ENCODE data around the gene HOXC10.

HOXC10 gene

DNA sequence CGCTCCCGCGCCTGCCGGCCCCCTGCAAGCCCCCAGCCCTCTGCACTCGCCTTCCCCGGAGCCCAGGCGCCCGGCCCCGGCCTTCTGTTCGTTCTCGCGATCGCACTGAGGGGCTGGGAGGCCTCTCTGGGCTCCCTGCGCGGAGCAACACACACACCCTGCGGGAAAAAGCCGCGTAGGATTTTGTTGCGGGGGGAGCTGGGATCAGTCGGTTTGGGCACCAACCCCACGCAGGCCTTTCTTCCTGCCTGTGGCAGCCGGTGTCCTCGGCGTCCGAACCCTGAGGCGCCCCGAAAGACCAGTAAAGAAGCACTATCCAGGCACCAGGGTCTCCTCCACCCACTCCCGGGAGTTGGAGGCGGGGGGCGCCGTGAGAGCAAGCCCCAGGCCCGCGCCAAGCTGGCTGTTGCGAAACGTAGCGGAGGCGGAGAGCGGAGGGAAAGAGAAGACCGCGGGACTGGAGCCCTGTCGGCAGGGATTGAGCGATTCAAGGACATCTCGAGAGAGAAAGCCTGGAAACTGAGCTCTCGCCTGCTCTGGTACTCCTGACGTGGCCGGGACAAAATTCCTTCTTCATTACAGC lies 46.0 kb downstream of the HOXC10 start:
- DNase-seq = no peak

DNA sequence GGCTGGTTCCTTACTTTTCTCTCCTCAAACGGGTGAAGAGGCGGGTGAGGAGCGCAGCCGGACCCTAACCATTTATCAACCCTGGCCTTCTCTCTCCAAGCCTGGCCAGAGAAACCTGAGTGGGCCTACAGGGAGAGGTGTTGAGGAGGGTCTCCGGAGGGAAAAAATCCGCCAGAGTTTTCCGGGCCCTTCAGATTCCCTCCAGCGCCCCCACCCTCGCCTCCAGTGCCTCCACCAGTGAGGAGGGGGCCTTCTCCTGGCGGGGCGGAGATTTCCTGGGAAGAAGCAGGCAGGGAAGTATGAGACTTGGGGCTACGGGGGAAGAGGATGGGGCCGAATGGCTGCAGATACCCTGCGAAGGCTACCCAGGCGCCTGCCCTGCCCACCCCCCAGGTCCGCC lies 46.5 kb downstream of the HOXC10 start:
- DNase-seq = no peak

DNA sequence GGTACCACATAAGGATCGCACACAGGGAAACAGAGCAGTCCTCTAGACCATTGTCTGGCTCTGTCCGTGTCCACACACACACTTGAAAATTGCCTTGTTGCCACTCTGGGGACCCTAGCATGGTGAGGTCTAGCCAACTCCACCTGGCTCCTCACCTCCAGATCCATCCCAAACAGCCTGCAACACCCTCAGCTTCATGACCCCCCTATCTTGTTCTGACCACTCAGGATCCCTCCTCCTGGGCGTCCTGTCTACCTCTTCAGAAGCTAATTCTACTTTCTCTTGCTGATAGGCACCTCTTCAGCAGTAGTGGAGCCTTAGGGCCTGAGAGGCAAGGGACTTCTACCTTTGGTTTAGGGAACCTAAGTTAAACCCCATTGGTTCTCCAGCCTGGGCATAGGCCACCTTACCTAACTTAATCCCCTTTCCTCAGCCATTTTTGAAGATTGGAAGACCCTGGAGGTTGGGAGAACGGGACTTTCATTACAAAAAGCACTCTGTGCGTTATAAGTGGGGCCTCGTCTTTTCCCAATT lies 47.2 kb downstream of the HOXC10 start:
- DNase-seq = no peak

DNA sequence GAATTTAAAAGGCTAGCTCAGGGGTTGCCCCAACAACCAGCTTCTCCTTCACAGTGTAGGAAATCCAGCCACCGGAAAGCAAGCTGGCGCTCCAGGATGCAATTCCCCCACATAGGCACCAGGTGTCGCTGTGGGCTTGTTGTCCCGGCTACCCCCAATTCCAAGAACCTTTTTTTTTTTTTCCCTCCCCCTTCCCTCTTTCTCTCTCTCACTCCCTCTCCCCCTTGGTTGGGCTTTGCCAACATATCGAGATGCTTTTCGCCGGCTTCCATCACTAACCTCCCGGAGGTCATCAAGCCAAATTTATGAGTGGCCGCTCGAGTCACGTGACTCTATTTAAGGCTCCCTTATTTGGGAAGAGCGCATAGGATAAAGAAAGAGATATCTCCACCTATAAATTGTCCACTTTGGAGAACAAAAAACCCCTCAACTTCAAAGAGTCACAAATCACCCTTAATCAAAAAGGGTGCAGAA lies 47.7 kb downstream of the HOXC10 start, which contains the start of gene HOXC5:
HOXC5 (plus strand) TSS at position 424 of the 474 bp plus-strand sequence. CDS start 73 bp downstream, outside the sequence.
- DNase-seq = peak; percentile 85

DNA sequence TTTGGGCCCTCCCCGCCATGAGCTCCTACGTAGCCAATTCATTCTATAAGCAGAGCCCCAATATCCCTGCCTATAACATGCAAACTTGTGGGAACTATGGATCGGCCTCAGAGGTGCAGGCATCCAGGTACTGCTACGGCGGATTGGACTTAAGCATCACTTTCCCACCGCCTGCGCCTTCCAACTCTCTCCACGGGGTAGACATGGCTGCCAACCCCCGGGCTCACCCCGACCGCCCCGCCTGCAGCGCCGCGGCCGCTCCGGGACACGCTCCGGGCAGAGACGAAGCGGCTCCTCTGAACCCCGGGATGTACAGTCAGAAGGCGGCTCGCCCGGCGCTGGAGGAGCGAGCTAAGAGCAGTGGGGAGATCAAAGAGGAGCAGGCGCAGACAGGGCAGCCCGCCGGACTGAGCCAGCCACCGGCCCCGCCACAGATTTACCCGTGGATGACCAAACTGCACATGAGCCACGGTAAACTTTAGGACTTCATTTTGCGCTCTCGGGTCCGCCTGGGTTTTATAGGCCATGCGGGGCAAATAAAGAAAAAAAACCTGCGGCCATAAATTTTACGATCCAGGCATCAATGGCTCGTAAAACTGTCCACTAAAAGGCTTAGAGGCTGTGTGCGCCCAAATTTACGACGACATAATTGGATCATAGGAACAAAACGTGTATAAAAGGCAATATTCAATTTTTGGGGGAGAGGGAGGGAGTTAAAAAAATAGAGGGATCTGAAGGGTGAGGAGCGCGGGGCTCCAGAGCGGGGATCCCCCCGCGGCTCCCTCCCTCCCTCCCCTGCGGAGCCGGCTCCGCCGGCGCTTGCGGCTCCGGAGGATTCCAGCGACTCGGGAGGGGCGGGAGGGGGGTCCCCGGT lies 48.4 kb downstream of the HOXC10 start:
- peak; percentile 42 for DNase-seq

DNA sequence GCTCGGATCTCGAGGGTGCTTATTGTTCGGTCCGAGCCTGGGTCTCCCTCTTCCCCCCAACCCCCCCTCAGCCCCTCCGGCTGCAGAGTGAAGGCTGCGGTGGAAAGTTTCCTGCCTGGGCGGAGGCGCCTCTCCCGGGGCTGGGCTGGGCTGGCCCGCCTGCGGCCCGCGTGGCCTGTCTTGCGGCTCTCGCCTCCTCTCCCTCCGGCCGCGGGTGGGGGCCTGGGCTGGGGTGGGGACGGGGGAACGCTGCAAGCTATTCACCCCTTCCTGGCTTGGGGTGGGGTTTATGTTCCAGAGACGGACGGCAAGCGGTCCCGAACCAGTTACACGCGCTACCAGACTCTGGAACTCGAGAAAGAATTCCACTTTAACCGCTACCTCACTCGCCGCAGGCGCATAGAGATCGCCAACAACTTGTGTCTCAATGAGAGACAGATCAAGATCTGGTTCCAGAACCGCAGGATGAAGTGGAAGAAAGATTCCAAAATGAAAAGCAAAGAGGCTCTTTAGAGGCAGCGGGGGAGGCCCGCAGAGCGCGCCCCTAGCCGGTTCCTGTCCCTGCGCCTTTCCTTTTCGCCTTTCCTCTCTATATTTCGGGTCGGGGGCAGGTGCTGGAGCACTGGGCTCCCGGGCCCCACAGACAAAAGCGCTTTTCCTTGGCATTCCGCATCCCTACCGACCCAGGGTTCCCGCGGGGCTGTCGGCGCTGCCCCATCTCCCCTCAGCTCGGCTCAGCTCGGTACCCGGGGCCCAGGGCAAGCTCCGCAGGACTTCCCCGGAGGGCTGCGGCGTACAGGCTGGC lies 49.2 kb downstream of the HOXC10 start:
- DNase-seq = no peak

DNA sequence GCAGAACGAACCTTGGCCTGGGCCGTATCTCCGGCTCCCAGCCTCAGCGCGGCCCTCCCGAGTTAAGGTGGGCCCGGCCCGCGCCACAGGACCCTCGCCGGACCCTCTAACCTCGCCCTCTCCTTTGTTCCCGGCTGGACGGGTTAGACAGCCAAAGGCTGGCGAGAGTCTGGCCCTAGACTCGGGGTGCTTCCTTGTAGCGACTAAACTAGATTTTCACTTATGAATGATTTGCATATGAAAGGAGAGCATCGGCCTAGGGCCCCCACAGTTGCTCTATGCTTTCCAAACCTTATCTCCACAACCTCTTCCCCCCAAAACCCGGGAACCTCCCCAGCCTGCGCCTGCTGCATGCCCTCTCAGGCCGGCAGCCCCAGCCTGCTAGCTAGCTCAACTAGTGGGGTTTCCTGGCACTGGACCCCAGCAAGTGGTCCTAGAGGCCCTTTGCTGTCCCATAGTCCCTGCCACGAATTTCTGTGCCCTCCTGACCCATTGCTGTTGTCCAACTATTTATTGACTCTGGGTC lies 49.9 kb downstream of the HOXC10 start:
- no peak for DNase-seq

DNA sequence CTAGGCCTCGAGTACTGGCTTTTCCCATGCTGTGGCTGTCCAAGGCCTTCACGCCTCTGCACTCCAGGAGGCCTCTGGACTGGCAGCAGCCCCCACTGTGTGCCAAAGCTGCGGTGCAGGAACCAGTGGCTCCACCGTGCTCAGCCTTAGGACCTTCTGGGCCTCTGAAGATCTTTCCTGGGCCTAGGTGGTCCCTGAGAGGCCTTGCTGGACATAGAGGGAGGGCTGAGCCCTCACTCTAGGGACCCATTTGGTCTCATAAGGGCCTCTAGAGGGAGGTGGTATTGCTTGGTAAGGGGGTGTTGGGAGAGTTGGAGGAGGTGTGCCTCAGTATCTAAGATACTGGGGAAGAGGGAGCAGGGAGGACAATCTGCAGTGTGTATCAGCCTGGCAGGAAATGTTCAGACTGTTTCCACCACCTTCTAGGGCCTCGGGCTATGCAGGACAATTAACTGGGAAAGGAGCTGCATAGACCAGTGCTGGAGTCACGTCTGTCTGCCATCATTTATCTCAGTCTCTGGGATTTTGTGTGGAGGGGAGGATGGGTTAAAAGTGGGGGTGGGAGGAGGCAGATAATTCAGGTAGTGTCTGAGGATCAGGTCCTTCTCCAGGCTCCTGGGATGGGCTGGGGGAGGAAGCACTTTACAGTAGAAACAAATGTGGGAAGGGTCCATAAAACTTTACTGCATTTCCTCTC lies 50.8 kb downstream of the HOXC10 start:
- DNase-seq = no peak

DNA sequence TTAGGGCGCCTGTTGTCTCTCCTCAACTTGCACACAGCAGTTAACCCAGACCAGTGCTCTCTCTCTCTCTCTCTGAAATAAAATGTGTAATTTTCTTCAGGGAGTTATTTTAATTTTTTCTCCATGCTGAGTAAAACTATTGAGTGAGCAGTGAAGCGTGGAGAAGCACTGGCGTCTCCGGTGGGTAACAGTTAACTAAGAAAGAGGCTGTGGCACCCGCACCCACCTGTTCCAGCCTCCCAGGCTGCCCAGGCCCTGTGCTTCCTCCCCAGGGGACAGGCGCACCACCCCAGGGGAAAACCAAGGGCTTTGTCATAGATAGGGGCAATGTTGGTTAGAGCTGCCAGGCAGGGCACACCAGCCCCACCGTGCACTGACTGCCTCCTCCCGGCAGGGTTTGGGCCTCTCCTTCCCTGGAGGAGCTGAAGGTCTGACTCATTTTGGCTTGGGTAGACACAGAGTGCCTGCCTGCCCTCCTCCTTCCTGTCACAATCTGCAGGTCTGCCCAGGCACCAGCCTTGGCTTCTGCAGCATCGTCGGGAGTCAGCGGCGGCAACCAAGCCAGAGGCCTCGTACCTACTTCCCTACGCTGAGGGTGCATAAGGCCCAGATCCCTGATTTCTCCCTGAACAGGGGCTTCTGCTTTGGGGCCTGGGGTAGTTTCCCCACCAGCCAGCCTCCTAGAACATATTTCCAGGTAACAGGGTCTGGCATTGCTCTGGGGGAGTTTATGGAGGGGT lies 51.8 kb downstream of the HOXC10 start:
- DNase-seq = peak; percentile 61

DNA sequence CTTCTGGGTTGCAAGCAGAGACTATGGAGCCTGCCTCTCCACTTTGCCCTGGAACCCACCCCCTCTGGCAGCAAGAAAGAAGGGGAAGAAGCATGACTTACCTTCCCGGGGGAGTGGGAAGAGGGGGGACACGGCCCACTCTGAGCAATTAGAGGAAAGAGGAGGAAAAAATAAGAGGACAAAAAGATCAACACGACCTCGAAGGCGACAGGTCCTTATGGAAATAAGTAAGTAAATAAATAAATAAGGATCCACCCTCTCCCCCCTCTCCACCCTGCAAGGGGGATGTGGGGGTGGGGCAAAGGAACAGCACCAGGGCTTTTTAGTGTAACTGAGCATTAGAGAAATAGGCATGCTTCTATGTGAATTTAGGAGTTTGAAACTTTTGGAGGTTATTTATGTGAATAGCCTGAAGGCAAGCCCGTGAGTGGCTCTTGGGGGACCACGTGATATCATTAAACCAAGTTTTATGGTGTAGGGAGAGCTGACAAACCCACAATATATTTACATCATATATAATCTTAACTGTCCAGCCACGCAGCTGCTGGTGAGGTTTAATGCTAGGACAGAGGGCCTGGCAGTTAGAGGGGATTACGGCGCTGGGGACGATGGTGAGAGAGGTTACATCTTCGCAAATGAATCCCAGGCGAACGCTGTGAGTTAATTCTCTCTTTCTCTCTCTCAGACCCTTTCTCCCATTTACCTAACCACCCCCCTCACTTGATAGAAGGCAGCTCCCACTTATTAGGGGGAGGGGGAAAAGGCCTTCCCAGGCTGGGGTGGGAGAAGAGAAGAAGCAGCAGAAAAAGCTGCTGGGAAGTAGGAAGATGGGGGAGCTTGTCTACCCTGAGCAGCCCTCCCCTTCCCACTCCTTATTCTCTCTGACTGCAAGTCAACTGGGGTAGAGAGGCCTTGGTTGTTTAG lies 52.7 kb downstream of the HOXC10 start:
- no peak for DNase-seq

DNA sequence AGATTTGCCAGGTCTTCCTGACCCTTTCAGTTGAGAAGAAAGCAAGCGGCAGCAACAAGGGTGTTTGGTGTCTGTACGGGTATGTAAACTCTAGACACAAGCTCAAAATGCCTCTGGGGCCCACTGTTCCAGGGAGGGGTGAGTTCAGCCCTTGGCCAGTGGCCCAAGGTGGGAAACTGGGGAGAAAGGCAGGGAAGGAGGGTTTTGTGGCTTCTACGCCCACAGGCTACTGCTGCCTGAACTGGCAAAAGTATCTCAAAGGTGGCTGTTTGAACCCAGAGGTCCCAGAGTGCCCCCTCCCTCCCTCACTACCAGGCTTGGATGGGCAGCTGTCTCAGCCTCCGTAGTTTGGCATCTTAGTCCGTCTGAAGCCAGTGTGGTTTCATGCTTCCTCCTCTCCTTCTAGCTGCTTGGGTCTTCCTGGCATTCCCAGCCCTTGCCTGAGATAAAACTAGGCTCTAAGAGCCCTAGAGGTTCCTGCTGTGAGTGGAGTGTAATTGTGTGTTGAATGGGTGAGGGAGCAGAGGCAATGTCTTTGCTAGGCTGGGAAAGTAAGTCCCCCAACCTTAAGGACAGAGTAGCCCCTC lies 53.4 kb downstream of the HOXC10 start:
- peak; percentile 70 for DNase-seq

DNA sequence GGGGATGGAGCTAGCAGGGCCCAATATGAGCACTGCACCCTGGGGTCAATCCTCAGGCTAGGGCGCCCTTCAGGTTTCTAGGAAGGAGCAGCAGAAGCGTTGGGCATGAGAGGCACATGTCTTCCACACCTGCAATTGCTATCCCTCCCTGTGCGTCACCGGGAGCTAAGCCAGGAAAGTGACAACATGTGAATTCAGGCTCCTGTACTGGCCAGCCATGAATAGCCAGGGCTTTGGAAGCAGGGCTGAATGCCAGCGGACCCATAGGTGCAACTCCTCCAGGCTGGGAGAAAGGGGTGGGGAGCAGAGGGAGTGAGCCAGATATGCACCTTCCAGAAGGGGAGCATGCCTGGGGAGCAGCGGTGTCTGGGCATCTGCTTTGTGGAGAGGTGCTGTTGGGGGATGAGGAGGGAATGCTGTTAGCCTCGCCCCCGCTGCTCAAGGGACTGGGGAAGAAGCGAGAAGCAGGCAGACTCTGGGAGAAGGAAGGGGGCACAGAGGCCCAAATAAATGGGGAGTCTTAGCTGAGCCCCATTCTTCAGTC lies 54.0 kb downstream of the HOXC10 start:
- peak; percentile 83 for DNase-seq

DNA sequence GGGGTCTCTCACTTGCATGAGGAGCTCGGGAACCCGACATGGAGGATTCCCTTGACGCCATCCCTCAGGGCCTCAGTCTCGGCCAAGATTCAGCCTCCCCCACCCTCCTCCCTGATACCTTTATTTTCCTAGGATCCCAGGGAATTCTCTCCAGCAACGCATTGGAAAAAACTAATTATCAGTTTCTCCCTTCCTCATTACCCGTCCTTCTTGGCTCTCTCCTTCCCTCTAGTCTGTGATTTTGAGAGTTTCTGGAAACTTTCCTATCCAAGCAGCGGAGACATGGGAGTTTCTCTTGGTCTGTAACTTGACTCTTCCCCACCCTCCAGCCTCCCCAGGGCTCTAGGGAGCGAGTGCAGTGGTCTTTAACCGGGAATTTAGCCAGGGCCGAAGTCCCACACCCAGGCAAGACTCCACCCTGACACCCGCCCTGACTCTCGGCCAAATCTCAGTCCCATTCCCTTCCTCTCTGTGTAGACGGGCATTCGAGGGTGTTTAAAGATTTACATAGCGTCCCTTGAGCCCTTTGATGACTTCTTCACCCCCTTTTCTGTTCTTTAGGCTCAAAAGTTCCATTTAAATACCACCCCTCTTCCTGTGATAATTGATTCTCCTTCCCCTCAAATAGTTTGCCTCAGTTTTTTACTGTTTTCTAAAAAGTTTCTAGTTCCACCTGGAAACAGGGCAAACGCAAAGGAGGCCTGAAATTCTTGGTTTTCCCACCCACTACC lies 54.6 kb downstream of the HOXC10 start:
- no peak for DNase-seq

Data from NCI-H1092 (cell line).